Activated naive CD8-positive, alpha-beta T cell treated with anti-CD3 and anti-CD28 coated beads for 36 hours (primary cell): Measurements from ENCODE around the gene SLC37A2. TPM values are rescaled to one million over a fixed set of nuclear protein-coding genes. Genes with fewer than 3 reads are reported as not detected.
"Not testable (repeated sequence)": the region's sequence is repeated elsewhere in the genome, so short reads cannot be mapped to it uniquely, and the experiment has no call there.

ENCODE experiments used
- DNase-seq: peaks from one replicate; pipeline ENCODE4 v3.0.0; 2021
- H3K27ac Mint-ChIP-seq: one replicate; pipeline ENCODE4 v1.8.0; 2022; ENCODE audit warnings: mild to moderate bottlenecking, moderate library complexity, mixed read lengths
- H3K27me3 Mint-ChIP-seq: one replicate; pipeline ENCODE4 v1.8.0; 2022; ENCODE audit warnings: mild to moderate bottlenecking, mixed read lengths
- H3K36me3 Mint-ChIP-seq: one replicate; pipeline ENCODE4 v1.8.0; 2021; ENCODE audit warnings: mild to moderate bottlenecking, mixed read lengths
- H3K4me1 Mint-ChIP-seq: one replicate; pipeline ENCODE4 v1.8.0; 2021; ENCODE audit warnings: mixed read lengths
- H3K4me3 Mint-ChIP-seq: one replicate; pipeline ENCODE4 v1.8.0; 2022; ENCODE audit warnings: mild to moderate bottlenecking, moderate library complexity, mixed read lengths
- H3K9me3 Mint-ChIP-seq: one replicate; pipeline ENCODE4 v1.8.0; 2022; ENCODE audit warnings: mixed read lengths
- total RNA-seq, 2 experiments: library from RNA; stranded (reverse); gene quantifications; one replicate each; pipeline ENCODE4 v1.2.3, GENCODE V29; 2021

Gene SLC37A2
- total RNA-seq, 2 experiments from 2014 or later = 0.47 to 0.50 TPM

GRCh38 chr11:125085301-125086081 lies 22.4 kb downstream of the SLC37A2 start:
- Mint-ChIP-seq H3K9me3 (no peaks in the 10 kb centered on the region), H3K27ac (no peak overlapping the region), H3K27me3 (no peaks in the 10 kb centered on the region), H3K4me3 (no peak overlapping the region), H3K36me3 (no peaks in the 10 kb centered on the region), H3K4me1 (no peaks in the 10 kb centered on the region)
- no peak for DNase-seq

- Mint-ChIP-seq H3K9me3 (no peaks in the 10 kb centered on the region), H3K4me3 (no peak overlapping the region), H3K4me1 (peaks cover 3% of the 10 kb centered on the region), H3K36me3 (no peaks in the 10 kb centered on the region), H3K27ac (no peak overlapping the region), H3K27me3 (no peaks in the 10 kb centered on the region)
- no peak for DNase-seq
Observed at GRCh38 chr11:125086633-125087296, 23.7 kb downstream of the SLC37A2 start.

GRCh38 chr11:125088123-125088522 lies 25.0 kb downstream of the SLC37A2 start:
- no peaks in the 10 kb centered on the region for H3K36me3 Mint-ChIP-seq
- no peak overlapping the region for H3K4me3 Mint-ChIP-seq
- H3K27ac Mint-ChIP-seq = no peak overlapping the region
- no peak for DNase-seq
- no peaks in the 10 kb centered on the region for H3K9me3 Mint-ChIP-seq
- peaks cover 3% of the 10 kb centered on the region for H3K4me1 Mint-ChIP-seq
- no peaks in the 10 kb centered on the region for H3K27me3 Mint-ChIP-seq

GRCh38 chr11:125088576-125089455 lies 25.7 kb downstream of the SLC37A2 start:
- Mint-ChIP-seq H3K9me3 (no peaks in the 10 kb centered on the region), H3K4me1 (peaks cover 3% of the 10 kb centered on the region), H3K27ac (no peak overlapping the region), H3K36me3 (no peaks in the 10 kb centered on the region), H3K4me3 (no peak overlapping the region), H3K27me3 (no peaks in the 10 kb centered on the region)
- DNase-seq = no peak

DNA sequence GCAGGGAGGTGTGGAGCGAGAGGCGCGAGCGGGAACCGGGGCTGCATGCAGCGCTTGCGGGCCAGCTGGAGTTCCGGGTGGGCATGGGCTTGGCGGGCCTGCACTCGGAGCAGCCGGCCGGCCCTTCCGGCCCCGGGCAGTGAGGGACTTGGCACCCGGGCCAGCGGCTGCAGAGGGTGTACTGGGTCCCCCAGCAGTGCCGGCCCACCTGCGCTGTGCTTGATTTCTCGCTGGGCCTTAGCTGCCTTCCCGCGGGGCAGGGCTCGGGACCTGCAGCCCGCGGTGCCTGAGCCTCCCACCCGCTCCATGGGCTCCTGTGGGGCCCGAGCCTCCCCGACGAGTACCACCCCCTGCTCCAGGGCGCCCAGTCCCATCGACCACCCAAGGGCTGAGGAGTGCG lies 26.4 kb downstream of the SLC37A2 start:
- DNase-seq, H3K27ac Mint-ChIP-seq, H3K4me3 Mint-ChIP-seq, H3K27me3 Mint-ChIP-seq, H3K4me1 Mint-ChIP-seq, H3K36me3 Mint-ChIP-seq, H3K9me3 Mint-ChIP-seq: not testable (repeated sequence)

- H3K4me3 Mint-ChIP-seq, DNase-seq, H3K36me3 Mint-ChIP-seq, H3K27ac Mint-ChIP-seq, H3K9me3 Mint-ChIP-seq, H3K4me1 Mint-ChIP-seq, H3K27me3 Mint-ChIP-seq: not testable (repeated sequence)
Observed at GRCh38 chr11:125090151-125090550, 27.0 kb downstream of the SLC37A2 start.

- Mint-ChIP-seq H3K27me3 (no peaks in the 10 kb centered on the region), H3K4me1 (peaks cover 3% of the 10 kb centered on the region), H3K9me3 (no peaks in the 10 kb centered on the region), H3K4me3 (no peak overlapping the region), H3K36me3 (no peaks in the 10 kb centered on the region), H3K27ac (no peak overlapping the region)
- DNase-seq = no peak
Observed at GRCh38 chr11:125090816-125091215, 27.7 kb downstream of the SLC37A2 start.

GRCh38 chr11:125091247-125091876 lies 28.3 kb downstream of the SLC37A2 start:
- Mint-ChIP-seq H3K27me3 (no peaks in the 10 kb centered on the region), H3K4me3 (no peak overlapping the region), H3K36me3 (no peaks in the 10 kb centered on the region), H3K4me1 (peaks cover 3% of the 10 kb centered on the region), H3K9me3 (no peaks in the 10 kb centered on the region), H3K27ac (no peak overlapping the region)
- DNase-seq = no peak

DNA sequence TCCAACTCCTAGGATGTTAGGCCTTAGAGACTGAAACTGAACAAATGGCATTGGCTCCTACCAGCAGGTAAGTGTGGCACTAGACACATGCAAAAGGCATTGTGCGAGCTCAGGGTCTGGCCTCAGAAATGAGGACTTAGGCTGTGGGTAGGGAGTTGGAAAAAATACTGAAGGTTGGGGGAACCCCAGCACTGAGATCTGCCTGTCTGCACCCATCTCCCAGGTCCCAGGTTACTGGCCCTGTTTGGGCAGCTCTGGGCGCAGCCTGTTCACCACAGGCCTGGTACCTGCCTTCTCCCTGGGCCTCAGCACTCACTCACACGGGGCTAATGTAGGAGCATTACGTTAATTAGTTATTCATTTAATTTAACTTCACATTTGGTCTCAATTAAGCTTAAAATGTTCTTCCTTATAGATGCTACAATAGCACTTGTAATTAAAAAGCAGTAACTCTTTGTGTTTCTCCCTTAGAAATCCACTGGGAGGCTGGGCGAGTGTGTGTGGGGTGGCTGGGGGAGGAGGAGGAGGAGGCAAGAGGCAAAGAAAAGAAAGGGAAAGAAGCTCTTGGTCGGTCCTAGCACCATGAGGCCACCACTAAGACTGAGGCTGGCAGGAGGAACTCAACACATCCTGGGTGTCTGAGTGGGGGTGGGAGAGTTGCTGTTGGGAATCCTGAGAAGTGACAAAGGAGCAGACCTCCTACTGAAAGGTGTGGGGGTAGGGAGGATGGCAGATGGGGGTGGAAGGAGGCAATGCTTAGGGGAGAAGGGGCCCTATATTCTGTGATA lies 29.0 kb downstream of the SLC37A2 start:
- no peaks in the 10 kb centered on the region for H3K27me3 Mint-ChIP-seq
- no peak for DNase-seq
- H3K4me3 Mint-ChIP-seq = no peak overlapping the region
- no peak overlapping the region for H3K27ac Mint-ChIP-seq
- H3K36me3 Mint-ChIP-seq = peaks cover 2% of the 10 kb centered on the region
- peaks cover 3% of the 10 kb centered on the region for H3K4me1 Mint-ChIP-seq
- H3K9me3 Mint-ChIP-seq = no peaks in the 10 kb centered on the region

GRCh38 chr11:125092669-125093068 lies 29.6 kb downstream of the SLC37A2 start:
- H3K4me3 Mint-ChIP-seq = no peak overlapping the region
- no peak overlapping the region for H3K27ac Mint-ChIP-seq

DNA sequence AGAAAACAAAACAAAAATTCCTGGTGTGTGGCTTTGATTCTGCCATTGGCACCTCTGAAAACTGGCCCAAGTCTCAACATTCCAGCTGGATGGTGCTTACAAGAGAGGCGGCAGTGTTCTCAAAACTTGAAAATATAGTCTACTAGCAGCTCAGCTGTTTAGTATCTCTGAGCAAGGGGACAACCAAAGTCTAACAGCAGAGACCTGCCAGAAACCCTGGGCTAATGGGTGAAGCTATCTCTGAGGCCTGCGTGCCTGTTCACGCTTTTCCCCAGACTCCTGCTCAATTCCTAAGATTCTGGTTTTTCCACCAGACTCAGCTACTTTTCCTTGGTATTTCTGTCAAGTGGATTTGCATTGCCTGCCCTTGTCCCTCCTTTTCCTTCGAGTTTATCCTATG lies 30.4 kb downstream of the SLC37A2 start:
- Mint-ChIP-seq H3K4me3 (no peak overlapping the region), H3K27ac (no peak overlapping the region), H3K27me3 (no peaks in the 10 kb centered on the region), H3K9me3 (no peaks in the 10 kb centered on the region), H3K36me3 (peaks cover 2% of the 10 kb centered on the region), H3K4me1 (peaks cover 3% of the 10 kb centered on the region)
- no peak for DNase-seq

More at GRCh38 chr11:125092669-125093068, 29.6 kb downstream of the SLC37A2 start:
- Mint-ChIP-seq H3K4me1 (peaks cover 3% of the 10 kb centered on the region), H3K36me3 (peaks cover 2% of the 10 kb centered on the region), H3K9me3 (no peaks in the 10 kb centered on the region), H3K27me3 (no peaks in the 10 kb centered on the region)
- no peak for DNase-seq

- H3K27ac Mint-ChIP-seq = no peak overlapping the region
- peaks cover 3% of the 10 kb centered on the region for H3K4me1 Mint-ChIP-seq
- no peaks in the 10 kb centered on the region for H3K9me3 Mint-ChIP-seq
- H3K36me3 Mint-ChIP-seq = peaks cover 2% of the 10 kb centered on the region
- H3K27me3 Mint-ChIP-seq = no peaks in the 10 kb centered on the region
- no peak for DNase-seq
- no peak overlapping the region for H3K4me3 Mint-ChIP-seq
Observed at GRCh38 chr11:125094731-125095130, 31.6 kb downstream of the SLC37A2 start.

GRCh38 chr11:125100136-125100535 lies 37.0 kb downstream of the SLC37A2 start:
- Mint-ChIP-seq H3K27ac (no peak overlapping the region), H3K4me3 (no peak overlapping the region), H3K4me1 (peaks cover 4% of the 10 kb centered on the region), H3K36me3 (peaks cover 14% of the 10 kb centered on the region), H3K9me3 (no peaks in the 10 kb centered on the region), H3K27me3 (no peaks in the 10 kb centered on the region)
- no peak for DNase-seq

GRCh38 chr11:125101596-125101995 lies 38.5 kb downstream of the SLC37A2 start:
- Mint-ChIP-seq H3K27me3 (no peaks in the 10 kb centered on the region), H3K4me3 (no peak overlapping the region), H3K4me1 (peaks cover 15% of the 10 kb centered on the region), H3K36me3 (peaks cover 18% of the 10 kb centered on the region), H3K9me3 (no peaks in the 10 kb centered on the region), H3K27ac (no peak overlapping the region)
- no peak for DNase-seq
